SH-SY5Y (cell line): ENCODE measurements around the gene TERT.

Source experiments
- GATA2 ChIP-seq: IDR thresholded peaks from 2 replicates; pipeline ENCODE4 v1.6.1; 2011; ENCODE audit warnings: mild to moderate bottlenecking, low read depth, low read length
- GATA3 ChIP-seq: IDR thresholded peaks from 2 replicates; pipeline ENCODE4 v1.6.1; 2011; ENCODE audit warnings: low read depth, mild to moderate bottlenecking, low read length, moderate library complexity

GRCh38 chr5:1311439-1312055, 16.7 kb upstream of the TERT start:
- TF ChIP-seq GATA3, result no peak
- TF ChIP-seq GATA2, result no peak
